NCI-H1436 (cell line): ENCODE results near the gene AIFM3.

ENCODE experiments used
- DNase-seq: peaks from one replicate; lab custom pipeline; 2025; lab: John Stamatoyannopoulos, UW

The AIFM3 gene

GRCh38 chr22:21026783-21027692, 60.0 kb downstream of the AIFM3 start:
- DNase-seq, result no peak

GRCh38 chr22:21028277-21029251, 61.5 kb downstream of the AIFM3 start:
- no peak for DNase-seq

GRCh38 chr22:21029486-21030025, 62.5 kb downstream of the AIFM3 start:
- DNase-seq, result no peak

- DNase-seq, result no peak
Observed at GRCh38 chr22:21030032-21030431, 63.0 kb downstream of the AIFM3 start.
